ENCODE data around the gene EMP3. TPM values are rescaled to one million over a fixed set of nuclear protein-coding genes. Genes with fewer than 3 reads are reported as not detected.
A peak's percentile ranks its signal among the peaks of the same experiment; 100 is the strongest.

The EMP3 gene
- polyA plus RNA-seq, 3 donors: 802 to 1,036 (median 996) TPM

DNA sequence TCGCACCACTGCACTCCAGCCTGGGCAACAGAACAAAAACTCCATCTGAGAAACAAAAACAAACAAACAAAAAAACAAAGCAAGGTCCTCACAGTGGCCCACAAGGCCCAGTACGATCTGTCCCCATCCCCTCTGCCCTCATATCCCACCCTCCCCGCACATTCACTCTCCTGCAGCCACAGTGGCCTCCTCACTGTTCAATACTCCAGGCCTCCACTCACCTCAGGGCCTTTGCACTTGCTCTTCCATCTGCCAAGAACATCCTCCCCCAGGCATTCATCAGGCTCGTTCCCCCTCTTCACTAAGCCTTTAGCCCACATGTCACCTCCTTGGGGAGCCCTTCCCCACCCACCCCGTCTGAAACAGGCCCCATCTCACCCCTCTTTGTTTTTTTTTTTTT lies 33.8 kb downstream of the EMP3 start:
- Histone ChIP-seq H3K79me2 (ENCODE audit: insufficient read depth, low read length) (no peaks in the 10 kb centered on the region), H3K36me3 (replicated peaks in 1 of 2; ENCODE audit: control insufficient read depth in 1 of 2, insufficient read depth in 2 of 2, low read length in 2 of 2) (no peaks in the 10 kb centered on the region), H3K4me1 (ENCODE audit: control insufficient read depth in 1 of 2, insufficient read depth in 2 of 2, low read length in 2 of 2) (peaks cover 10 to 11% of the 10 kb centered on the region in 2 donors), H2AFZ (ENCODE audit: insufficient read depth, low read depth, low read length, poor library complexity, severe bottlenecking) (no peak overlapping the region), H3K4me3 (replicated peaks in 1 of 3; ENCODE audit: low read depth in 2 of 3, low read length in 3 of 3) (no peak overlapping the region), H3K9ac (ENCODE audit: insufficient read depth, low read length, poor library complexity, severe bottlenecking) (no peak overlapping the region), H3K4me2 (replicated peaks; ENCODE audit: extremely low read depth, low read length, poor library complexity, severe bottlenecking) (no peak overlapping the region), H3K27ac (ENCODE audit: low read depth in 1 of 2, low read length in 2 of 2) (no peak overlapping the region), H3K27me3 (ENCODE audit: control insufficient read depth in 2 of 2, insufficient read depth in 2 of 2, low read length in 2 of 2) (no peaks in the 10 kb centered on the region), H4K20me1 (ENCODE audit: insufficient read depth, low read length) (no peaks in the 10 kb centered on the region), H3K9me3 (replicated peaks in 1 of 2; ENCODE audit: control insufficient read depth in 1 of 2, insufficient read depth in 1 of 2, low read length in 2 of 2) (no peaks in the 10 kb centered on the region)
- Mint-ChIP-seq H3K27ac (peak overlapping the region in 1 of 7 donors; percentile 30), H3K9me3 (peaks cover 0 to 3% (median 0%) of the 10 kb centered on the region in 7 donors), H3K4me3 (no peak overlapping the region), H3K4me1 (peaks cover 3% of the 10 kb centered on the region), H3K36me3 (peaks cover 14 to 29% of the 10 kb centered on the region in 2 donors), H3K27me3 (ENCODE audit: low read depth in 3 of 3) (peaks cover 0 to 1% (median 1%) of the 10 kb centered on the region in 3 donors)
- DNase-seq: no peak
- intact Hi-C loops (cut with micrococcal nuclease): no loop called here
- TF ChIP-seq, protein P1, sequence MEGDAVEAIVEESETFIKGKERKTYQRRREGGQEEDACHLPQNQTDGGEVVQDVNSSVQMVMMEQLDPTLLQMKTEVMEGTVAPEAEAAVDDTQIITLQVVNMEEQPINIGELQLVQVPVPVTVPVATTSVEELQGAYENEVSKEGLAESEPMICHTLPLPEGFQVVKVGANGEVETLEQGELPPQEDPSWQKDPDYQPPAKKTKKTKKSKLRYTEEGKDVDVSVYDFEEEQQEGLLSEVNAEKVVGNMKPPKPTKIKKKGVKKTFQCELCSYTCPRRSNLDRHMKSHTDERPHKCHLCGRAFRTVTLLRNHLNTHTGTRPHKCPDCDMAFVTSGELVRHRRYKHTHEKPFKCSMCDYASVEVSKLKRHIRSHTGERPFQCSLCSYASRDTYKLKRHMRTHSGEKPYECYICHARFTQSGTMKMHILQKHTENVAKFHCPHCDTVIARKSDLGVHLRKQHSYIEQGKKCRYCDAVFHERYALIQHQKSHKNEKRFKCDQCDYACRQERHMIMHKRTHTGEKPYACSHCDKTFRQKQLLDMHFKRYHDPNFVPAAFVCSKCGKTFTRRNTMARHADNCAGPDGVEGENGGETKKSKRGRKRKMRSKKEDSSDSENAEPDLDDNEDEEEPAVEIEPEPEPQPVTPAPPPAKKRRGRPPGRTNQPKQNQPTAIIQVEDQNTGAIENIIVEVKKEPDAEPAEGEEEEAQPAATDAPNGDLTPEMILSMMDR (IDR thresholded peaks at IDR 0.05): no peak
- WGBS (ENCODE audit: insufficient coverage): 84% methylated on average over 4 of the region's 5 CpGs

- TF ChIP-seq, protein P1 (IDR thresholded peaks at IDR 0.05): no peak
Measured at GRCh38 chr19:48361912-48362311, 36.6 kb downstream of the EMP3 start.

More at GRCh38 chr19:48361912-48362311, 36.6 kb downstream of the EMP3 start:
- H3K27me3 ChIP-seq (ENCODE audit: control insufficient read depth in 2 of 2, insufficient read depth in 2 of 2, low read length in 2 of 2): no peaks in the 10 kb centered on the region
- H3K4me2 ChIP-seq (replicated peaks; ENCODE audit: extremely low read depth, low read length, poor library complexity, severe bottlenecking): no peak overlapping the region
- no peak overlapping the region for H3K4me3 Mint-ChIP-seq
- intact Hi-C loops (cut with micrococcal nuclease): no loop called here
- peaks cover 18 to 19% of the 10 kb centered on the region in 2 donors for H3K4me1 ChIP-seq (ENCODE audit: control insufficient read depth in 1 of 2, insufficient read depth in 2 of 2, low read length in 2 of 2)
- no peaks in the 10 kb centered on the region for H3K79me2 ChIP-seq (ENCODE audit: insufficient read depth, low read length)
- WGBS (ENCODE audit: insufficient coverage): 100% methylated on average over 1 of the region's 3 CpGs
- H3K27me3 Mint-ChIP-seq (ENCODE audit: low read depth in 3 of 3): peaks cover 0 to 1% (median 0%) of the 10 kb centered on the region in 3 donors
- no peaks in the 10 kb centered on the region for H3K36me3 ChIP-seq (replicated peaks in 1 of 2; ENCODE audit: control insufficient read depth in 1 of 2, insufficient read depth in 2 of 2, low read length in 2 of 2)
- no peaks in the 10 kb centered on the region for H3K9me3 Mint-ChIP-seq
- H4K20me1 ChIP-seq (ENCODE audit: insufficient read depth, low read length): no peaks in the 10 kb centered on the region
- H3K27ac ChIP-seq (ENCODE audit: low read depth in 1 of 2, low read length in 2 of 2): no peak overlapping the region
- no peak overlapping the region for H3K9ac ChIP-seq (ENCODE audit: insufficient read depth, low read length, poor library complexity, severe bottlenecking)
- DNase-seq: no peak
- H3K36me3 Mint-ChIP-seq: peaks cover 14 to 25% of the 10 kb centered on the region in 2 donors
- peaks cover 9% of the 10 kb centered on the region for H3K4me1 Mint-ChIP-seq
- no peaks in the 10 kb centered on the region for H3K9me3 ChIP-seq (replicated peaks in 1 of 2; ENCODE audit: control insufficient read depth in 1 of 2, insufficient read depth in 1 of 2, low read length in 2 of 2)
- H2AFZ ChIP-seq (ENCODE audit: insufficient read depth, low read depth, low read length, poor library complexity, severe bottlenecking): no peak overlapping the region
- H3K27ac Mint-ChIP-seq: peak overlapping the region in 2 of 7 donors; percentile 20 to 54
- no peak overlapping the region for H3K4me3 ChIP-seq (replicated peaks in 1 of 3; ENCODE audit: low read depth in 2 of 3, low read length in 3 of 3)
